Memory B cell (primary cell): ENCODE data around the gene C4BPA.
A peak's percentile ranks its signal among the peaks of the same experiment; 100 is the strongest.

Experiments
- ATAC-seq: fragments of 150-1000 bp; cut with Tn5 transposase; 2 replicates; pipeline ENCODE4 v1.10.0; 2021; ENCODE audit warnings: low read depth, mild to moderate bottlenecking, moderate library complexity
- DNase-seq, 2 donors: peaks; one replicate each; pipeline ENCODE4 v3.0.0; 2022; ENCODE audit warnings: low spot score in 2 of 2
- H3K27ac Mint-ChIP-seq: one replicate; pipeline ENCODE4 v1.8.0; 2022; ENCODE audit warnings: mild to moderate bottlenecking, moderate library complexity, mixed read lengths
- H3K27me3 Mint-ChIP-seq: one replicate; pipeline ENCODE4 v1.8.0; 2022; ENCODE audit warnings: mixed read lengths
- H3K36me3 Mint-ChIP-seq: one replicate; pipeline ENCODE4 v1.8.0; 2022; ENCODE audit warnings: mild to moderate bottlenecking, mixed read lengths
- H3K4me1 Mint-ChIP-seq: one replicate; pipeline ENCODE4 v1.8.0; 2022; ENCODE audit warnings: mixed read lengths
- H3K4me3 Mint-ChIP-seq: one replicate; pipeline ENCODE4 v1.8.0; 2022; ENCODE audit warnings: mild to moderate bottlenecking, moderate library complexity, mixed read lengths
- H3K9me3 Mint-ChIP-seq: one replicate; pipeline ENCODE4 v1.8.0; 2022; ENCODE audit warnings: mixed read lengths

Gene C4BPA

DNA sequence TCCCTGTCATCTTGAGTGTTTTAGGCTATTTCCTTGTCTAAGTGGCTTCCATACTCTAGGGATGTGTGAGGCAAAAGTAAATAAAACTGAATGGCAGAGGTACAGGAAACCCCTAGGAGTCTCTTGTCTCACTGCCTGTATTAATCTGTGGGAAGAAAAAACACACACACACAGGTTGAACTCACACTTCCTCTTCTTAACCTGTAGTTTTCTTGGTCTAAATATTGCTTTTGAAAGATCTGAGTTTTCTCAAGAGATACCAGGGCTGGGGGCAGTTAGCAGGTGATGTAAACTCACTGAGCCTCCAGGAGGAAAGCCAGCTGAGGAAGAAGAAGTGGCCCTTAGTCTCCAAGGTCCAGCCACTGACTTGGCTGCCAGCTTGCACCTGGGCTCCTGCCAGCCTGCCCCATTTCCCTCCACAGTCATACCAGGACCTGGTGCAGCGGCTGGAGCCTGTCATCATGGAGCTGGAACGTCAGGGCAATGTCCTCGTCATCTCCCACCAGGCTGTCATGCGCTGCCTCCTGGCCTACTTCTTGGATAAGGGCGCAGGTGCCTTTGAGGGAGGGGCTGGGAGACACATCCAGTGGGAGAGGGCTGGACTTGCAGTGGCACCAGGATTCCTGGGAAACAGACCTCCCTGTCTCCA, 34.1 kb upstream of the C4BPA start:
- H3K36me3 Mint-ChIP-seq = peaks cover 26% of the 10 kb centered on the region
- no peaks in the 10 kb centered on the region for H3K9me3 Mint-ChIP-seq
- H3K4me1 Mint-ChIP-seq = peaks cover 17% of the 10 kb centered on the region
- H3K4me3 Mint-ChIP-seq = no peak overlapping the region
- DNase-seq = no peak
- H3K27me3 Mint-ChIP-seq = no peaks in the 10 kb centered on the region
- ATAC-seq = peak; percentile 61
- peak overlapping the region; percentile 49 for H3K27ac Mint-ChIP-seq

DNA sequence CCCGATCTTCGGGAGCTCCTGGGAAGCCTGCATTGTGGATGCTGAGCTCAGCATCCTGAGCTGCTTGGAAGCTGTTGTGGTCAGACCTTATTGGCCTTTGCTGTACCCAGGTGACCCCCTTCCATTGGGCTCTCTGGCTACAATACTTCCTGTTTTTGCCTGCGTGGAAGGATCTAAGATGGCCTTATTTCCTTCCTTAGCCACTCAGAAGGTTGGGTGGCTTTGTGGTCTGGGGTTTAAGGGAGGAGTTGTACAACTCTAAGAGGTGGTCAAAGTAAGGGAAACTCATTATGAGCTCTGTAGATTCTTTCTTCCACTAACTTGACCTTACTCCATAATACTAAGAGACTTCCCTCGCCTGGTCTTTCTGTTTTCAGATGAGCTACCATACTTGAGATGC, 33.2 kb upstream of the C4BPA start:
- no peak overlapping the region for H3K4me3 Mint-ChIP-seq
- peak; percentile 62 for ATAC-seq

DNA sequence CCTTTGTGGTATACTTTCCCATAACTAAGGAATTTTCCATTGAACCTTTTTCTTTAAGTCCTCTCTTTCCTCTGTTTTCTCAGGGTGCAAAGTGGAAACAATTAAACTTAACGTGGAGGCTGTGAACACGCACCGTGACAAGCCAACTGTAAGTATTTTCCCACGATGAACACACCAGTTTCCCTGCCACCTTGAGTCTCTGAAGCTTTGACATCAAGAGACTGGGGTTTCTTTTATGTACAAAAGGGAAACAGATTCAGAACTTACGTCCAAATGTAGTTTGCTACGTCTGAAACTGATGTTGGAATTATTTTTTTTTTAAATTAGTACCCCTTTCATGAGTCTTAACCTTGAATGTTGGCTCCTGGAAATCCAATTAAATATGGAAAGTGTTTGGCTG, 32.6 kb upstream of the C4BPA start:
- H3K4me3 Mint-ChIP-seq = no peak overlapping the region
- no peak for ATAC-seq
- H3K4me1 Mint-ChIP-seq = peaks cover 17% of the 10 kb centered on the region
- DNase-seq = no peak
- H3K27ac Mint-ChIP-seq = no peak overlapping the region
- H3K9me3 Mint-ChIP-seq = no peaks in the 10 kb centered on the region
- H3K36me3 Mint-ChIP-seq = peaks cover 22% of the 10 kb centered on the region
- H3K27me3 Mint-ChIP-seq = no peaks in the 10 kb centered on the region

More for the DNA sequence above, 33.2 kb upstream of the C4BPA start:
- Mint-ChIP-seq H3K4me1 (peaks cover 17% of the 10 kb centered on the region), H3K36me3 (peaks cover 24% of the 10 kb centered on the region), H3K27me3 (no peaks in the 10 kb centered on the region), H3K27ac (no peak overlapping the region), H3K9me3 (no peaks in the 10 kb centered on the region)
- no peak for DNase-seq

DNA sequence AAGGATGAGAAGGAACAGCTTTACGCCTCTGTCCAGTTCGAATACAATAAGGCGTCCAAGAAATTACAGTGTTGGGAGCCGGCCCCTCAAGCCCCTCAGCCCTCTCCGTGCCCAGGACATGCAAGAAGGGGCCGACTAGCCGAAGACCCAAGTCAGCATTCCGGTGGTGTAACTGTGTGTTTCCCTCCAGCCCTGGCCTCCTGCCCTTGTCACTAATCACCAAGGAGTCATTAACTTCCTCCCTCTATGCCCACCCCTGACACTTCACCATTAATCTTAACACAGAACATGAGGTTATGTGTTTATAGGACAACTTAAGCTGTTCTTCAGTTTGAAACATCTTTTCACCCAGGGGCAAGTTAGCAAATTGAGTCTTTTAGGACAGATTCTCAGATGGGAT, 31.8 kb upstream of the C4BPA start:
- ATAC-seq (no peak), DNase-seq (no peak)
- Mint-ChIP-seq H3K4me1 (peaks cover 17% of the 10 kb centered on the region), H3K27ac (no peak overlapping the region), H3K4me3 (no peak overlapping the region), H3K36me3 (peaks cover 22% of the 10 kb centered on the region), H3K27me3 (no peaks in the 10 kb centered on the region), H3K9me3 (no peaks in the 10 kb centered on the region)

DNA sequence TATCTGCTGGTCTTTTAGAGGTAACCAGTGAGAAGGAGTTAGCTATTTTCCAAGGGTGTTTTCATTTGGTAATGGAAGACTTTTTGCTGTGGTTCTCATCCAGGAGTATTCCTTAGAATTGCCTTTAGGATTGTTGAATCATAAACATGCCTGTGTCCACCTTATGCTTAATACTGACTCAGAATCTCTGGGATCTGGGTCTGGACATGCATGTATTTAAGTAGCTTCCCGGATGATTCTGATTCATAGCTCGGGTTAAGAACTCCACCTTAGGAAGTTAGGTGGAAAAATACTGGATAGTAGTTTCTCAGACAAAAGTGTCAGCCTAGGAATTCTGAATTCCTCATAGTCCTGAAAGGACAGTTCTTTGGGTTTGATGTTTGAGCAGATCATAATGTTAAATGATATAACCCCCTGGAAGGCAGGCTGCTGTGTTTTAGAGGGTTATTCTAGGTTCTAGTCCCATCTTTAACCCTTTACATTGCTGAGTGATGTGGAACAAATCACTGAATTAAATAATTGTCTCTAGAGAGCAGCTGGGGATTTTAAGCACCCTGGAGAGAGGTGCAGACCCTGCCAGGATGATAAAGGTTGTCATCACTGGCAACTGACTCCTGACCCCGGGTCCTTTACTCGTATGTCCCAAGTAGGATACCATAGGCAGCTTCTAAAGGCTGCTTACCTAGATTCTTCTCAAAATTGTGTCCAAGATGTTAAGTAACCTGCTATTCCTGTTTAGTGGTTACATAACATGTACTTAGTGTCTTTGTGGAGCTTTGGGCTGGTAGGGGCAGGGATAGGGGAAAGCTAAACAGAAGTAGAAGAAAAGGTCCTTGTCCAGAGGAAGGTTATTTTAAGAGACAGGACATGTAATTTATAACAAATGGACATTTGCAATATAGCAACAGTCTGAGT, 29.9 kb upstream of the C4BPA start:
- Mint-ChIP-seq H3K4me1 (peaks cover 15% of the 10 kb centered on the region), H3K9me3 (no peaks in the 10 kb centered on the region), H3K4me3 (no peak overlapping the region), H3K27me3 (no peaks in the 10 kb centered on the region), H3K27ac (no peak overlapping the region), H3K36me3 (peaks cover 11% of the 10 kb centered on the region)
- DNase-seq (no peak), ATAC-seq (no peak)

DNA sequence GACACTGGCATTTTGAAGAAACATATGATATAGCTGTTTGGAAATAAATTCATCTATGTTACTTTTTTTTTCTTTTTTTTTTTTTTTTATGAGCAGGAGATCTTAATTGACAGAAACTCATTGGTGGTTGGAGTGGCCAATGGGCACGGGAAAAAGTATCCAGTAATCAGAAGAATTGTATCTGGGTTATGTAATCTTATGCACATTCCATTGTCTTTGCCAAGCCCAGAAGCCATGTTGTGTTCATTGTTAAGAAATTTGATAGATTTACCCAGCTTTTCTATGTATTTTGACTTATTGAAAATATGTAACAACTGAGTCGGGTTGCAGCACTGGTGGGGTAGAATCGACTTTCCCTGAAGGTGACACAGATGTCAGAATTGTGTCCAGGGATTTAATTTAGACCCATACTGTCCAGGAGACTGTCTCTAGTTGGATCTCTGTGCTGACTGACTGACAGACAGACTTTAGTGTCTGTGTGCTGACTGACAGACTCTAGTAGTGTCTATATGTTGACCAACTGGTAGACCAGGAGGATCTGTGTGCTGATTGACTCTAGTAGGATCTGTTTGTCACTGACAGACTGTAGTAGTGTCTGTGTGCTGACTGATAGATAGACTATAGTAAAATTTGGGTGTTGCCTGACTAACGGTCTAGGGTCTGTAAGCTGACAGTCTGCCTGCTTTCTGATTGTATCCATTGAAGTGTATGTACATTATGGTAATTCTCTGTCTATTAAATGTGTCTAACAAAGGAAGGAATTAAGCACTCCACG, 27.7 kb upstream of the C4BPA start:
- H3K27ac Mint-ChIP-seq = no peak overlapping the region
- ATAC-seq = no peak
- H3K4me1 Mint-ChIP-seq = no peaks in the 10 kb centered on the region
- H3K9me3 Mint-ChIP-seq = no peaks in the 10 kb centered on the region
- H3K27me3 Mint-ChIP-seq = no peaks in the 10 kb centered on the region
- peaks cover 8% of the 10 kb centered on the region for H3K36me3 Mint-ChIP-seq
- H3K4me3 Mint-ChIP-seq = no peak overlapping the region
- DNase-seq = no peak

DNA sequence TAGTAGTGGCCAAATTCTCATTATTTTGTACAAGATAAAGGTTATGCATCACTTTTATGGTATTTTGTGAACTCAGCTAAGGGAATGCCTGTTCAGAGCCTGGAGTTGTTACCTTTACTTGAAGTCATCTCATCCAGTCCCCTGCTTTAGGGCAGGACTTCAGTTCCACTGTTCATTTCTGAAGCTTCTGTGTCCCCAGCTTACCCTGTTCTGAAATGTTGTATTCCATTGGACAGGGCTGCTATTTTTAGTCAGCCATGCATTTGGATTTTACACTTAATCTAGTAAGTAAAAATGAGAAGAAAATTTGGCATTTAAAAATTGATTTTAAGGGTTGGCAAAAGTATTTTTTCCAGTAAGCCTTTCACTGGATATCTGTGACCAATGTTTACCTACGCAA, 27.0 kb upstream of the C4BPA start:
- Mint-ChIP-seq H3K4me3 (no peak overlapping the region), H3K27ac (no peak overlapping the region), H3K9me3 (no peaks in the 10 kb centered on the region), H3K4me1 (no peaks in the 10 kb centered on the region), H3K36me3 (peaks cover 8% of the 10 kb centered on the region), H3K27me3 (no peaks in the 10 kb centered on the region)
- ATAC-seq (no peak), DNase-seq (no peak)

DNA sequence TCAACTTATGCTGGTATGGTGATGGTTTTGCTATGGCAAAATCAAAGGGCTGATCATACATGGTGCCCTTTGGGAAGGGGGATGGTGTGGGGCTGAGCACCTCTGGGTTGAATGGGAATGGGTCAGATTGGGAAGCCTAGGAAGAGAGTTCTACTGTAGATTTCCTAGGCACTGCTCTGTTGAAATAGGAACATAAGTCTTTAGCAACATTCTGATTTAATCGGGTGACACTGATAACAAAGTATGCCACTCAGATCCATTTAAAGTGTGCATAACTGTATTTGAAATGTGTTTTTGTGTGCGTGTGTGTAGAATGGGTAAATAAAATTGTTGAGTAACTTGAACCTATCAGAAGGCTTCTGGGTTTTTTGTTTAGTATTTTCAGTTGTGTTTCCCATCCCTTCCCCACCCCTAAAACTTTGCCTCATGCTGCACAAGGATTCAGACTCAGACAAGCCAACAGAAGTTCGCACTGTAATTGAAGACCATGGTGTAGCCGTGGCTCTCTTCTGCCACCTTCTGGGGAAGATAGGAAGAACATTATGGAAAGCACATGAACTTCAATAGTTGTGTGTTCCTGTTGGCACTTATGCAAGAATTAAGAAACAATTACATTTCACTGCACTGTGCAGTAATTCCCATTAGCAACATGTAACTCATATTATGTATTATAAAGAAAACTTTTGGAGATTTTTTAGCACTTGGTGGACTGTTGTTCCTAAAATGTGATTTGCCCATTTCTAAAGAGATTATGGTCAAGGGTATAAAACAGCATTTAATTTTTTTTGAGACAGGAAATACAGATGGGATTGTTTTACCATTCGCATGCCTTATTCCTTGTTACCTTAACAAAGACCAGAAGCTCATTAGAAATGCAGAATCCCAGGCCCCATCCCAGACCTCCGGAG, 26.3 kb upstream of the C4BPA start:
- H3K9me3 Mint-ChIP-seq = no peaks in the 10 kb centered on the region
- H3K4me1 Mint-ChIP-seq = no peaks in the 10 kb centered on the region
- H3K27ac Mint-ChIP-seq = no peak overlapping the region
- H3K36me3 Mint-ChIP-seq = peaks cover 6% of the 10 kb centered on the region
- no peaks in the 10 kb centered on the region for H3K27me3 Mint-ChIP-seq
- ATAC-seq = peak; percentile 94
- H3K4me3 Mint-ChIP-seq = no peak overlapping the region
- DNase-seq = peak; percentile 73 to 75

DNA sequence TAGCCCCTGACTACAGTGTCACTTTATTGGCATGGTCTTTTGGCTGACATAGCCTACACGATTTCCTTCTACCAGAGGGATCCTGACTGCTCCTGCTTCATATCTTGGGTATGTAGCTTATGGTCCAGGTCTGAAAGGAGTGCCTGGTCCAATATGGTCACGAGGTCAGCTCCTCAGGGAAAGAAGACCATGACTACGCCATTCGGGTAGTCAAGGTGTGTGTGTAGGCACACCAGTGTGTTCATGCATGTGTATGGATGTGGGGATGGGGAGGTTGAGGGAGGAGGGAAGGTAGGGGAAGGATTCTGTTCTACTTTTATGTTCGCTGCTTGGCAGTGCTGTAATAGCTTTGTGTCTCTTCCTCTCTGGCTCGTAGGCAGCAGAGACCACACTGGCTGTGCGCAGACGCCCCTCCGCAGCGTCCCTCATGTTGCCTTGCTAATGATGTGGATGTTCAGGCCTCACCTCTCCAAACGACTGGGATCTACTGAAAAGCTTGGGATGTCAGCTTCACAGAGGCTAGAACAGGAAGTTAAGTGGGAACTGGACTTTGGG, 25.4 kb upstream of the C4BPA start:
- H3K36me3 Mint-ChIP-seq = peaks cover 3% of the 10 kb centered on the region
- ATAC-seq (no peak), DNase-seq (no peak)
- peaks cover 2% of the 10 kb centered on the region for H3K27me3 Mint-ChIP-seq
- H3K4me3 Mint-ChIP-seq = no peak overlapping the region
- no peaks in the 10 kb centered on the region for H3K9me3 Mint-ChIP-seq
- H3K4me1 Mint-ChIP-seq = no peaks in the 10 kb centered on the region
- H3K27ac Mint-ChIP-seq = no peak overlapping the region

DNA sequence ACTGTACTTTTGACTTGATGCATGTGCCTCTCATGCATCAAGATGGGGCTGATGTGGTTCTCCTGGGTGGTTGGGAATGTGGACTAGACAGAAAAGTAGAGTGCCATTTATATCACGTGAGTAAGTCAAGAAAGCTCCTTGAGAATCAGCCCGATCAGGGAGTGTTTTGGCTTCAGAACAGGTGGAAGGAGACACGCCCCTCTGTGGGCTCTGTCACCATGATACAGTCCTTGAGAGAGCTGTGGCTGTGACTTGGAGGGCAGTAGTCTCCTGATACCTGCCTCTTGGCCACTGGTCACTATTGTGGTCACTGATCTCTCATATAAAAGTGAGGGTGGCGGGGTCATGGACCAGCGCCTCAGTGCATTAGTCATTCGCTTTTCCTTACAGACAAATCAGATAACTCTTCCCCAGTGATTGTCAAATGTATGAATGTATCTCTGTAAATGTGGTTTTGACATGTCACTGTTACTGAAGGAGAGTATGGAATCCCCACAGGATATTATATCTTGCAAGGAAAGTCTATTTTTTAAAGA, 24.3 kb upstream of the C4BPA start:
- Mint-ChIP-seq H3K4me1 (peaks cover 3% of the 10 kb centered on the region), H3K9me3 (no peaks in the 10 kb centered on the region), H3K27me3 (peaks cover 2% of the 10 kb centered on the region), H3K4me3 (no peak overlapping the region), H3K36me3 (no peaks in the 10 kb centered on the region), H3K27ac (no peak overlapping the region)
- ATAC-seq (no peak), DNase-seq (no peak)

DNA sequence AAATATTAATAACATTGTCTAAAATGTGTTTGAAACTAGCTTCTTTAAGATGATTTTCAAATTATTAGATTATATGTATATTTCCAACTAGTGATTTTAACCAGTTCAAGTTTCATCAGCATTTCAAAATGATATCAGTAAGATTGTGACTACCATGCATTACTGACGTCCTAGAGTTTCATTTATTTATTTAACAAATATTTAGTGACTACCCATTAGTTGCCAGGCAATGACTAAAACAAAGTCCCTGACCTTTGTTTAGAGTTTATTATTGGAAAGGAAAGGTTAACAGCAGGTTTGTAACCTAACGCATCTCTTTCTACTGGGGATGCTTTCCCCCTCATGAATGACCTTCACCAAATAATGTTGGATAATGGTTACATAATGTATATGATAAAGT, 22.9 kb upstream of the C4BPA start:
- no peak overlapping the region for H3K27ac Mint-ChIP-seq
- H3K36me3 Mint-ChIP-seq = no peaks in the 10 kb centered on the region
- no peak for ATAC-seq
- H3K4me1 Mint-ChIP-seq = peaks cover 5% of the 10 kb centered on the region
- peaks cover 2% of the 10 kb centered on the region for H3K27me3 Mint-ChIP-seq
- no peak overlapping the region for H3K4me3 Mint-ChIP-seq
- H3K9me3 Mint-ChIP-seq = no peaks in the 10 kb centered on the region
- no peak for DNase-seq

DNA sequence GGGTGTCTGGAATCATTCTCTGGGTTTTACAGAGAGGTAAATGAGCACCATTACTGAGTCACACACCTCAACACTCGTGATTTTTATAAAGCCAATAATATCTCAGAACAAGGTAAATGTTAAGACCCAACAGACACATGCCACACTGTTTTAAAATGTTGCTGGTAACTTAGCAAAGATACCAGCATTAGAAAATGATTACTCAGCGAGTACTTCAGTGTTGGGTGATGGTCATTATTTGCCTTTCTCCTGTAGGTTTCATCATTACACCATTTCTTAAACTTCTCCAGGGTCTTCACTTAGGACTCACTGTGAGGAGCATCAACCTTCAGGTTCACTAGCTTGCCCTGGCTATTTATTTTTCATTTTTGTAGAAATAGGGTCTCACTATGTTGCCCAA, 22.2 kb upstream of the C4BPA start:
- Mint-ChIP-seq H3K4me1 (peaks cover 5% of the 10 kb centered on the region), H3K27ac (no peak overlapping the region), H3K27me3 (peaks cover 2% of the 10 kb centered on the region), H3K36me3 (no peaks in the 10 kb centered on the region), H3K9me3 (no peaks in the 10 kb centered on the region), H3K4me3 (no peak overlapping the region)
- DNase-seq (no peak), ATAC-seq (no peak)

DNA sequence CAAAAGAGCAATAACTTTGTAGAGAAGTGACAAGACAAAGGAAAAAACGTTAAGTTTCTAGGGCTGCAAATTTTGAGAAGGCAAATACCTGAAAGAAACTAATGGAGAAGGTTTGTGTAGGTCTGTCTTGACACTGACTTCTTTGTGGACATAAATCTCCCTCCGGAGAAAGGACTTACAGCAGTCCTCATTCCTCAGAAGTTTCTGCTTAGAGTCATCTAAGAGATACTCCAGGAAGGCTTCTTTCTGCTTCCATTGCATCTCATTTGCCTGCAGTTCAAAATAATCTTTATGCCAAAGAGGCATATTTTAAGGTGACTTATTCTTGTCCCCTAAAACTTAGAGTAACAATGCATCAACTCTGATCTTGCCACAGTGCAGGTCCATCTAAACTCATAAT, 19.8 kb upstream of the C4BPA start:
- Mint-ChIP-seq H3K36me3 (no peaks in the 10 kb centered on the region), H3K4me1 (peaks cover 7% of the 10 kb centered on the region), H3K9me3 (no peaks in the 10 kb centered on the region), H3K27ac (no peak overlapping the region), H3K4me3 (no peak overlapping the region), H3K27me3 (peaks cover 2% of the 10 kb centered on the region)
- no peak for DNase-seq
- no peak for ATAC-seq
